Stimulated activated CD4-positive, alpha-beta T cell treated with anti-CD3 and anti-CD28 coated beads, Interleukin-4, amount 100 ng/mL, for 1 hour (primary cell): Measurements from ENCODE around the gene ZNF33A.
"Not testable (repeated sequence)": the region's sequence is repeated elsewhere in the genome, so short reads cannot be mapped to it uniquely, and the experiment has no call there.

ENCODE experiments used
- DNase-seq: peaks from one replicate; pipeline ENCODE4 v3.0.0-alpha.2; 2020

Gene ZNF33A

DNA sequence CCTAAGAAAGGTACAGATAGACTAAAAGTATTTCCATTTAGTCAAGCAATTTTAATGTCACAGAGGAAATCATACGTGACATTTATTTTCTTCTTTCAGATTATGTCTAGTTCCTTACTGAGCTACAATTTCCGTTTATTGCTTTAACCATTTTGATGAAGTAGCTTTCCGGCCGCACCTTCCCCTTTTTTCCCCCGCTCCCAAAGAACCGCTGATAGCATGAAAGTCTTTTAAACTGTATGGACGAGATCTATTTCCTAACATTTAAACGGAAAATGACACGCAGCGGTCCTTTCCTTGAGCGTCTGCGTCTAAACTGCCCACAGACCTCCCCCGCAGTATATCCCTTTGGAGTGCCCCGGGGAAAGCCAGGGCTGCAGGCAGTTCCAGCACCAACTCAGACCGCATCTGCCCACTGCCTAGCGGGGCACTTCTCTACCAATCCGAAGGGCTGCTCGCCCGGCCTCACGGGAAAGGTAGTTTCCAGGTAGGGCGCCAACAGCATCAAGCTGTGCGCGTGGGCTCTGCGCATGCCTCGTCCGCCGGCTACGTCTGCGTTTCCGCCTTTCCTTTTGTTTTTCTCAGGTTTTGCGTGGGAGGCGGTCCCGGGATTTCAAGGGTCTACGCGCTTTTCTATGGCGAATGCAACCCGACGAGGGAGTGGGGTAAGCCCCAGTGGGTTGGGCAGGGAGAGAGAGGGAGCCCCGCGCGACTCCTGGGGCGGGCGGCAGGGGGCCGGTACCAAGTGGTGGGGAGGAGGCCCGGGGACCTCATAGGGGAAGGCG lies at the start of gene ZNF33A:
ZNF33A (plus strand) TSS at position 557 of the 785 bp plus-strand sequence. CDS start 1,667 bp downstream, outside the sequence.
- peak; percentile 90 for DNase-seq

DNA sequence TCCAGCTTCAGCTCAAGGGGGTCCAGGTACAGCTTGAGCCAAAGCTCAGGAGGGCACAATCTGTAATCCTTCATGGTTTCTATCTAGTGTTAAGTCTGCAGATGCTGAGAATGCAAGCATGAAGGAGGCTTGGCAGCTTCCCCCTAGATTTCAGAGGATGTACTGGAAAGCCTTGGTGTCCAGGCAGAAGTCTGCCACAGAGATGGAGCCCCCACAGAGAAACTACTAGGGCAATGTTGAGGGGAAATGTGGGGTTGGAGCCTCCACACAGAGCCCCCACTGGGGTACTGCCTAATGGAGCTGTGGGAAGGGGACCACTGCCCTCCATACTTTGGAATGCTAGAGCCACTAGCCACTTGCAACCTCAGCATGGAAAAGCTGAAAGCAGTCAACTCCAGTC lies 45.5 kb upstream of the ZNF33A start:
- no peak for DNase-seq

- DNase-seq: no peak
Observed at GRCh38 chr10:37972396-37972795, 38.1 kb upstream of the ZNF33A start.

- no peak for DNase-seq
Observed at GRCh38 chr10:37975401-37975991, 35.0 kb upstream of the ZNF33A start.

- DNase-seq: peak; percentile 97
Observed at GRCh38 chr10:37976091-37976879, 34.2 kb upstream of the ZNF33A start, which contains the start of gene ZNF25. Gene ZNF25, minus strand, starts transcription at chr10:37976647. Its CDS starts 4,925 bp downstream, at chr10:37971722.

GRCh38 chr10:37976880-37977203 lies 33.6 kb upstream of the ZNF33A start:
- no peak for DNase-seq

GRCh38 chr10:37991655-37992054 lies 18.8 kb upstream of the ZNF33A start:
- DNase-seq: no peak

- no peak for DNase-seq
Observed at GRCh38 chr10:37992083-37992482, 18.4 kb upstream of the ZNF33A start.

DNA sequence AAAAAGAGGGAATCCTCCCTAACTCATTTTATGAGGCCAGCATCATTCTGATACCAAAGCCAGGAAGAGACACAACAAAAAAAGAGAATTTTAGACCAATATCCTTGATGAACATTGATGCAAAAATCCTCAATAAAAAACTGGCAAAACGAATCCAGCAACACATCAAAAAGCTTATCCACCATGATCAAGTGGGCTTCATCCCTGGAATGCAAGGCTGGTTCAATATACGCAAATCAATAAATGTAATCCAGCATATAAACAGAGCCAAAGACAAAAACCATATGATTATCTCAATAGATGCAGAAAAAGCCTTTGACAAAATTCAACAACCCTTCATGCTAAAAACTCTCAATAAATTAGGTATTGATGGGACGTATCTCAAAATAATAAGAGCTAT lies 11.6 kb upstream of the ZNF33A start:
- DNase-seq: not testable (repeated sequence)

- not testable (repeated sequence) for DNase-seq
Observed at GRCh38 chr10:38000474-38000873, 10.0 kb upstream of the ZNF33A start.

- DNase-seq: no peak
Observed at GRCh38 chr10:38003026-38003425, 7.4 kb upstream of the ZNF33A start.

DNA sequence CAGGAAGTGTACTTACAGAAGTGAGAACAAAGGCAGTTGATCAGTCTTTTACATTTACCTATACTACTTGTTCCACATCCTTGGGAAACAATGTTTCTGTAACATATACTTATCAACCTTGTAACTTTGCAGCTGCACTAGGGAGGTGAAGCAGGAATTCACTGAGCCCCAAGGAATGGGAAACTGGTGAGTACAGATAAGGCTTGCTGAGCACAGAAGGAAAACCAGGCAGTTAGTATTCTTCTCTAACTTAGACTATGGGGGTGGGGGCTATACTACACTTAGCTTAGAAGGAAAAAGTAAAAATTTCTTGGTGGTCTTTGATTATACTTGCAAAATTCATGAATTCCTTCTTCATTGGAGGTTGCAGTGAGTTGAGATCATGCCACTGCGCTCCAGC lies 6.9 kb upstream of the ZNF33A start:
- DNase-seq: no peak

GRCh38 chr10:38007551-38007950 lies 2.9 kb upstream of the ZNF33A start:
- DNase-seq: no peak

GRCh38 chr10:38007991-38008390 lies 2.5 kb upstream of the ZNF33A start:
- no peak for DNase-seq

- no peak for DNase-seq
Observed at GRCh38 chr10:38016354-38016753, 5.9 kb downstream of the ZNF33A start.

GRCh38 chr10:38019124-38019523 lies 8.6 kb downstream of the ZNF33A start:
- DNase-seq: not testable (repeated sequence)

- DNase-seq: no peak
Observed at GRCh38 chr10:38025283-38025682, 14.8 kb downstream of the ZNF33A start.

DNA sequence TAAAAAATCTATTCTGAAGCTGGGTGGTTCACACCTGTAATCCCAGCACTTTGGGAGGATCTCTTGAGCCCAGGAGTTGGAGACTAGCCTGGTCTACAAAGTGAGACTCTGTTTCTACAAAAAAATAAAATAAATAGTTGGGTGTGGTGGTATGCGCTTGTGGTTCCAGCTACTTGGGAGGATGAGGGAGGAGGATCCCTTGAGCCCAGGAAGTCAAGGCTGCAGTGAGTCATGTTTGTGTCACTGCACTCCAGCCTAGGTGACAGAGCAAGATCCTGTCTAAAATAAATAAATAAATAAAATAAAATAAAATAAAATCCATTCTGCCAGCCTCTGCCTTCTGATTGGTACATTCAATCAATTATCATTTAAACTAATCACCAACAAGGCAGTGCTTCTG lies 17.5 kb downstream of the ZNF33A start:
- DNase-seq: no peak

- DNase-seq: no peak
Observed at GRCh38 chr10:38032886-38033285, 22.4 kb downstream of the ZNF33A start.

- DNase-seq: no peak
Observed at GRCh38 chr10:38038107-38038931, 27.8 kb downstream of the ZNF33A start.

DNA sequence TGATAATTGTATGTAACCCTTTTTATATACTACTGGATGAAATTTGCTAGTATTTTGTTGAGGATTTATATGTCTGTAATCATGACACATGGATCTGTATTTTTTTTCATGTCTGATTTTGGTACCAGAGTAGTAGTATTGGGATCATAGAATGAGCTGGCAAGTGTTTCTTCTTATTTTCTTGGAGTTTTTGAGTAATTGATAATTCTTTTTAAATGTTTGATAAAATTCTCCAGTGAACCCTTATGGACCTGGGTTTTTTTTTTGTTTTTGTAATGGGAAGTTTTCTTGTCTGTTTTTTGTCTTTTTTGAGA lies 28.4 kb downstream of the ZNF33A start:
- DNase-seq: no peak

GRCh38 chr10:38043516-38043915 lies 33.0 kb downstream of the ZNF33A start:
- DNase-seq: no peak

- DNase-seq: no peak
Observed at GRCh38 chr10:38045129-38045528, 34.7 kb downstream of the ZNF33A start.
